NCI-H1105 treated with DMSO at 0.1 percent for 48 hours (cell line): ENCODE data around the gene STX3.
"Not testable (repeated sequence)": the region's sequence is repeated elsewhere in the genome, so short reads cannot be mapped to it uniquely, and the experiment has no call there.

ENCODE experiments used
- DNase-seq: peaks from one replicate; lab custom pipeline; 2025; lab: John Stamatoyannopoulos, UW

The STX3 gene

GRCh38 chr11:59842316-59842715 is 87.1 kb downstream of the STX3 start:
- no peak for DNase-seq

GRCh38 chr11:59845399-59845798 is 90.2 kb downstream of the STX3 start, which contains the start of gene CBLIF:
CBLIF (minus strand) TSS chr11:59845499; CDS start chr11:59845453, 46 bp downstream.
- no peak for DNase-seq

- no peak for DNase-seq
Observed at GRCh38 chr11:59846556-59846955, 91.4 kb downstream of the STX3 start.

- no peak for DNase-seq
Observed at GRCh38 chr11:59847626-59848025, 92.5 kb downstream of the STX3 start.

- DNase-seq = not testable (repeated sequence)
Observed at GRCh38 chr11:59848439-59848838, 93.3 kb downstream of the STX3 start.

- no peak for DNase-seq
Observed at GRCh38 chr11:59849129-59849528, 94.0 kb downstream of the STX3 start.

- not testable (repeated sequence) for DNase-seq
Observed at GRCh38 chr11:59849551-59849950, 94.4 kb downstream of the STX3 start.

- DNase-seq = not testable (repeated sequence)
Observed at GRCh38 chr11:59851416-59851815, 96.2 kb downstream of the STX3 start.

GRCh38 chr11:59854871-59855270 is 99.7 kb downstream of the STX3 start:
- DNase-seq = no peak
